Ureter (tissue), 1 donor: ENCODE data around the gene VSIG4. TPM values are rescaled to one million over a fixed set of nuclear protein-coding genes. Genes with fewer than 3 reads are reported as not detected.
"Not testable (repeated sequence)": the region's sequence is repeated elsewhere in the genome, so short reads cannot be mapped to it uniquely, and the experiment has no call there.

Source experiments
- DNase-seq: peaks from one replicate; pipeline ENCODE4 v3.0.0-alpha.2; 2020; ENCODE audit warnings: low spot score
- total RNA-seq: library from RNA; stranded (reverse); gene quantifications from one replicate; pipeline ENCODE4 v1.2.4, GENCODE V29; 2023
- donor health status: DM: yes; HTN: yes; CAD: no.

The VSIG4 gene, protein sequence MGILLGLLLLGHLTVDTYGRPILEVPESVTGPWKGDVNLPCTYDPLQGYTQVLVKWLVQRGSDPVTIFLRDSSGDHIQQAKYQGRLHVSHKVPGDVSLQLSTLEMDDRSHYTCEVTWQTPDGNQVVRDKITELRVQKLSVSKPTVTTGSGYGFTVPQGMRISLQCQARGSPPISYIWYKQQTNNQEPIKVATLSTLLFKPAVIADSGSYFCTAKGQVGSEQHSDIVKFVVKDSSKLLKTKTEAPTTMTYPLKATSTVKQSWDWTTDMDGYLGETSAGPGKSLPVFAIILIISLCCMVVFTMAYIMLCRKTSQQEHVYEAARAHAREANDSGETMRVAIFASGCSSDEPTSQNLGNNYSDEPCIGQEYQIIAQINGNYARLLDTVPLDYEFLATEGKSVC
- 23.4 TPM for total RNA-seq

DNA sequence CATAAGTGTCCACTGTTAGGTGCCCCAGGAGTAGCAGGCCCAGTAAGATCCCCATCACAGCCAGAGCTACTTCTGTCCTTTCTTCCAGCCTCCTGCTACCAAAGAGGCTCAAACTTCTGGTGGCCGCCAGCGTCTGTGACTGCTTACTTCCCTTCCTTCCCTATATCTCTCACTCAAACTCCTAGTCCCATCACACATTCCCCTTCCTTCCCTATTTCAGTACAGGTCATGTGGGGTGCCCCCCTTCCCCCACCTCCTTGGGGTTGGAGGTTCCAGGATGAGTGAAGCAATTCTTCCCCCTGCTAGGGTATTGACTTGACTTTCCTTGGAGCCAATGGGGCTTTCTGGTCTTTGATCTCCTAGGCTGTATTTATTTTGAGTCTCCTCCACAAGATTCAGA, at the start of gene VSIG4:
TSS of gene VSIG4 (minus strand) at position 137 of the 400 bp plus-strand sequence. CDS start at position 55, 82 bp downstream.
- DNase-seq = no peak

DNA sequence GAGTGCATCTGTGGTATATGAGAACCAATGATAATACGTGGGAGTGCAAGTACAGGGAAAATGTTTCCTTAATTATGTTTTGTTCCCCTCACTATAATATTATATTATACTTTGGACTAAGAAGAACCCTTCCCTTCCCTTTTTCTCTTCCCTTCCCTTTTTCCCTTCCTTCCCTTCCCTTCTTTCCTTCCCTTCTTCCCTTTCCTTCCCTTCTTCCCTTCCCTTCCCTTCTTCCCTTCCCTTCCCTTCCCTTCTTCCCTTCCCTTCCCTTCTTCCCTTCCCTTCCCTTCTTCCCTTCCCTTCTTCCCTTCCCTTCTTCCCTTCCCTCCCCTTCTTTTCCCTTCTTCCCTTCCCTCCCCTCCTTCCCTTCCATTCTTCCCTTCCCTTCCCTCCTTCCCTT, 36.9 kb upstream of the VSIG4 start:
- no peak for DNase-seq

DNA sequence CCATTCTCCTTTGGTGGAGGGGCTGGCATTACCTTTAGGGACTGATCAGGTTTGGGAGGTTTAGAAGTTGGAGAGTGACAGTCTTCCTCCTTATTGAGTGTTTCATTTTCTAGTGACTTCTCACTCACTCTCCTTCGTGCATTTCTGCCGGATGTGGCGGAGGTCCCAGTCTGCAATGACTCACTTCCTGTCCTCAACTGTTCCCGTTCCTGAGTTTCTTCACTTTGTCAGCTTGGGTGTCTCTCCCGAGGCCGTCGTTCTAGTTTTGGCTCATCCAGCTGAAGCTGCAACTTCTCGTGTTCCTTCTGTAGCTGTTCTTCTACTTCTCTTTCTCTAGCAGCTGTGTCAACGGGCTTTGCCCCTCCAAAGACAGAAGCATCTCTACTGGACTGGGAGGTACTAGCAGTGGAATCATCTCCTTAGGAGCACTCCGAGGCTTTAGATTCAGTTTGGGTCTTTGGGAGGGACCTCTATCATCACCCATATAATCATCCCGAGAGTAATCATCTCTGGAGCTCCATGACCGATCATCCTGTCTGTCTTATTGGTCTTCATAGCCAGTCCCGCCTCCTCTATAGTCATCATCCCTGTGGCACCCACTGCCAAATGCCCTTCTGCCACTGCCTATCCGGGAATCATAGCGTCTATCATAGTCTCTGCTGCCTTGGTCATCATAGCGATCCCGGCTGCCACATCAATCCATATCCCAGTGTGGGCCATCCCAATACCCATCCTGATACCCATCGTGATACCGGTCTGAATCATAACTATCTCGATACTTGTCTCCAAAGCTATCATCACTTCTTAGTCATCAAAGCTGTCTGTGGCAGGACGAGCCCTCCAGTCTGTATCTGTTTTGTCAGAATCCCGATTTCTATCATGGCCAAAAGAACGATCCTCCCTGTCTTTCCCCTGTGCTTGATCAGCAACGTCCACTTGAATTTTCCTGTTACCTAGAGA, 35.3 kb upstream of the VSIG4 start:
- no peak for DNase-seq

DNA sequence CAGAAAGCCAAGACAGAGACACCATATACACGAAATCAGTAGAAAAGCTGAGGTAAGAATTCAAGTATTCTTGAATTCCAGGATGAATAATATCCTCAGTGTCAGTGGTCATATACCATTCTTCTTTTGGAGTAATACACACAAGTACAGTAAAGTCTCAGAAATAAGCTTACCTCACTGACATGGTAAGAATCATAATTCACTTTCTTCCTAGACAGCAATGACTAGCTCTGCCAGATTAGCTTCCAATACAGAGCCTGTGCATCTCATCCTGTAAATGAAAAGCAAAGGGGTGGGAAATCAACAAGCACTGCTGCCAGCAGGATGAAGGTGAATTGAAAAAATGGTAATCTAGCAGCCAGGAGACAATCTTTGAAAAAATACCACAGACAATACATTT, 31.2 kb upstream of the VSIG4 start:
- DNase-seq = no peak

DNA sequence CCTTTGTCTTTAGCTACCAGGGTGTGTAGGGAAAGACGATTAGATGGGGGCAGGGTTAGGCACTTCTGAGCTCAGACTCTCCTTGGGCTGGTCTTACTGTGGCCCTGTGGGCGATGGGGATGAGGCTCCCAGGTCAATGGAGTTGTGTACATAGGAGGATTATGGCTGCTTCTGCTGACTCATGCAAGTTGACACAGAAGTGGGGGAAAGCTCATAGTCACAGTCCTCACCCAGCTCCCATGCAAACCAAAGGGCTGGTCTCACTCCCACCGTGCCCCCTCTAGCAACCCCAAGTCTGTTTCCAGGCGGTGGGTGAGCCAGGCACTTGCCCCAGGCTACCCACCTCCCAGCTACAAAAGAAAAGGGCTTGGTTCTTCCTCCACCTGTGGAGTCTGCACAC, 24.4 kb upstream of the VSIG4 start:
- no peak for DNase-seq

DNA sequence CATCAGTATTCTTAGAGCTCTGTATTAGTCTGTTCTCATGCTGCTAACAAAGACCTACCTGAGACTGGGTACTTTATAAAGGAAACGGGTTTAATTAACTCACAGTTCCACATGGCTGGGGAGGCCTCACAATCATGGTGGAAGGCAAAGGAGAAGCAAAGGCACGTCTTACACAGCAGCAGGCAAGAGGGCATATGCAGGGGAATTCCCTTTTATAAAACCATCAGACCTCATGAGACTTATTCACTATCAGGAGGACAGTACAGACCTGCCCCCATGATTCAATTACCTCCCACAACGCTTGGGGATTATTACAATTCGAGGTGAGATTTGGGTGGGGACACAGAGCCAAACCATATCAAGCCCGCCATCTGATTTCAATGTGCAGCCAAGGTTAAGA, 17.1 kb upstream of the VSIG4 start:
- not testable (repeated sequence) for DNase-seq

DNA sequence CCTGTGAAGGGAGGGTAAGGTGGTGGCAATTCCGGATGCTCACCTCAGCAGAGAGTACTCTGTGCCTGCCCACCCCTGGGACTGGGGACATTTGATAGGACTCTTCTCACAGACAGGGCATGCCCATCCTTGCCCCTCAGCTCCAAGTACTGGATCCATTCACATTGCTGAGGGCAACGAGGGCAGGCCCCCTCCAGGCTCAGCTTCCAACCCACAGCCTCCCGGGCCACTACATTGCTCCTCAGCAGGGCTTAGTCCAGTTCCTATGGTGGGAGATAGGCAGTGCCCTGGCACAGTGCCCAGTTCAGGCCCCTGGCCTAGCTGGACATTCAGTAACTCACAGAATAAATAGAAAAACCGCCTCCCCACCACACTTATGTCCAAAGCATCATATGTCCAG, 15.1 kb upstream of the VSIG4 start:
- DNase-seq = no peak

DNA sequence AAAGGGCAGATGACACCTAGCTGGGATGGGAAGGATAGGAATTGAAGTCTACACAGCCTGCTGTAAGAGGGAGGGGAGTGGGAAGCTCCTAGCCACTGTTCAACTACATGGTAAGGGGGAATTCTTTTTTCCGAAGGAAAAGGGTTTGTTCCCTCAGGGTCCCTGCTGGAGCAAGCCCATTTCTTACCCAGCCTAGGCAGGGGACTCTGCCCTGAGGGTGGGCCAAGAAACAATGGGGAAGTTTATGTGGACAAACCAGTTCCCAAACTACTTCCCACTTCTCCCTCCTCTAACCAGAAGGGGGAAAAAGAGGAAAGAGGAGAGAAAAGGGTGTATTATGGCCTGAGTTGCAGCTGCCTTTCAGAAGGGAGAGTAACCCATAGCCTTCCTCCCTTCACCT, 13.5 kb upstream of the VSIG4 start:
- DNase-seq = no peak

DNA sequence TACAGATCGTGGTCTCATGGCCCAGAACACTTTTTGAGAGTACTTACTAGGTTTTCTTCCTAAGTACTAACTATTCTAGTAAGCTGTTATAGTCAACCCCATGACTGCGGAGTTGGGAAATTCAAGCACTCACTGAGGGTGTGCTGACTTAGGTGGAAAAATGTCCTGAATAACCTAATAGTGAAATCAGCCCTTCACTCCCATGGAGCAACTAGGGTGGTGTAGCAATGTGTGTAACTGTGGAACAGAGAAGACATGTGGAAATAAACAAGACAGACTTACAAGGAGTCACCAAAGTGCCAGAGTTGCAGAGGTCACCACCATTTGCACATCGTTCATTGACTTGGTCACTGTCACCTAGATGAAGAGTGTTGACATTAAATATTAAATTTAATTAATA, 12.1 kb upstream of the VSIG4 start:
- DNase-seq = no peak

DNA sequence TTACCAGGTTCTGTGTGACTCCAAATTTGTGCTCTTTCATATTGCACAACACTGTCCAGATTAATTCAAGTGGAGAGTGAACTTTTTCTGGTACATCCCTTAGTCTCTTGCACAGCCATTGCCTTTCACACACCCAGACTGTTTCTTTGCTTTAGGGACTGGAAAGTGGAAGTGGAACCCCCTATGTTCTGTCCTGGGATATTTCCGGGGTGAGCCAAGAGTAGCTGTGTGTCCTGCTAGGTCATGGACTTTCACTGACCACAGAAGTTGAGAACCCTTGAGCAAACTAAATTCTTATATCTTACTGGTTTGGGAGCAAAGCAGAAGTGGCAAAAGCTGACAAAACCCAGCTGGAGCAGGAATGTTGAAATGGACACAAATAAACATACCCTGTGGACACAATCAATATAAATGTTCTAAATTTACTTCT, 10.3 kb upstream of the VSIG4 start:
- DNase-seq = no peak

DNA sequence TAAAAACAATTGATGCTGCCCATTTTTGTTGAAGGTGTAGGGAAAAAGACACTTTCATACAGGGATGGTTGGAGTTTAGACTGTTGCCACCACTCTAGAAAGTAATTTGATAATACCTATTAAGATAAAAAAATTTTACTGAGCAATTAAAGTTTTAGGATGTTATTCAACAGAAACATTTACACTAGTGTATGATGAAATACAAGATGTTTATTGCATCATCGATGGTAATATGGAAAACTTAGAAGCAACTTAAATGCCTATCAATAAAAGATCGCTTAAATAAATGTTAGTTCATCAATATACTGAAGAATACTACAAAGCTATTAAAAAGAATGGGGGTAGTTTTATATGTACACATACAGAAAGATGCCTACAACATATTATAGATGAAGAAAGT, 9.2 kb upstream of the VSIG4 start:
- no peak for DNase-seq

DNA sequence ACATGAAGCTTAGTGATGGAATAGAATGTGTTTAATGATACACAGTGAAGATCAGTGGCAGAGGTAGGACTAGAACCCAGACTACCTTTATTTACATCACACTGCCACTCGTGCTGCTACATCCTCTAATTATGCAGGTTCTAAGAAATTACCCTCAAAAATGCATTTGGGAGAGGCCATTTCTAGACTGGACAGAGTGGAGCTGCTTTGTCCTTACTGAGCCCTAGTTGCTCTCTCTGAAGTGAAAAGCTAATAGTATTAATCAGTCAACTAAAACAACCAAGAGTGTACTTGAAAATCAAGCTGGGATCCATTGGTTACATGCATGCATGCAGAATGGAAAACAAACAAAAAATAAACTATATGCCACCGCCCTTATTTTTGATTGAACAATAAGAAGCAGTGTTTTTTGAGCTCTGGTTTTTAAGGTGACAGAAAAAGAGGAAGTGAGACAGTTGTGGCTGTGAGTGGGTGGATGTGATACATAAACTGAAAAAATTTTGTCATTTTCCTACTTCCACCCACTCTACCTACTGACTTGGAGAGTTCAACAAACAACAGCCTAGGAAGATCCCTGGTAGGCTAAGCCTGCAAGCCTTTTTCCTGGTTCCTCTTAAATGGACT, 6.8 kb upstream of the VSIG4 start:
- DNase-seq = no peak

DNA sequence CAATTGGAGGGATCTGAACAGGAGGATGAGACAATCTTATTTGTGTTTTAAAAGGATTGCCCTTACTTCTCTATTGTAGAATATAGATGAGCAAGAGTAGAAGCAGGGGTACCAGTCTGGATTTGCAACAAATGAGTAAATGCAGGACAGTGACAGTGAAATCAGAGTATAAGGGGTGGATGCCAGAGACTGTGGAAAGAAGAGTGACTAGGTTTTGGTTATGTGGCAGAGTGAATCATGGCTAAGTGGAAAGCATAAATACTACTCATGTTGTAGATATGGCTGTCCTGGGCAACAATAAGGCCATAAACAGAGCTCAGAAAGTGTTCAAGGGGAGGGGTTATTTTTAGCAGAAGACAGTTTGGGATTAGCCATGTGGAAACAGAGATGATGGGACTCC, 6.0 kb upstream of the VSIG4 start:
- DNase-seq = no peak

DNA sequence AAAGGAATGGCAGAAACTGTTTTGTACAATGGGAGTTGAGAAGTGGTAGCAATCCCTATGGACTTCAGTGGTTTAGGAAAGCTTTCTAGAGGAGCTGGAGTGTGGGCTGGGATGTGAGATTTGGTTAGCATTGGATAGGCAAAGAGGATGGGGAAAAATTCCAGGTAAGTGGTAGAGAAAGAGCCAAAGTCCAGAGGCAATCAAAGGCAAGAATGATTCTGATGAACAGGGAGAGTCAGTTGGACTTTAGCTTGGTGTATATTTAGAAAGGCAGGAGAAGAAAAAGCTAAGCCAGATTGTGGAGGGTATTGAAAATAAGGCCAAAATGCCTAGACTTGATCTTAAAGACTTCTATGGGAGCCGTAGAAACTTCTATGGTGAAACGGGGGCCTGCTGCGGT, 3.7 kb upstream of the VSIG4 start:
- no peak for DNase-seq

DNA sequence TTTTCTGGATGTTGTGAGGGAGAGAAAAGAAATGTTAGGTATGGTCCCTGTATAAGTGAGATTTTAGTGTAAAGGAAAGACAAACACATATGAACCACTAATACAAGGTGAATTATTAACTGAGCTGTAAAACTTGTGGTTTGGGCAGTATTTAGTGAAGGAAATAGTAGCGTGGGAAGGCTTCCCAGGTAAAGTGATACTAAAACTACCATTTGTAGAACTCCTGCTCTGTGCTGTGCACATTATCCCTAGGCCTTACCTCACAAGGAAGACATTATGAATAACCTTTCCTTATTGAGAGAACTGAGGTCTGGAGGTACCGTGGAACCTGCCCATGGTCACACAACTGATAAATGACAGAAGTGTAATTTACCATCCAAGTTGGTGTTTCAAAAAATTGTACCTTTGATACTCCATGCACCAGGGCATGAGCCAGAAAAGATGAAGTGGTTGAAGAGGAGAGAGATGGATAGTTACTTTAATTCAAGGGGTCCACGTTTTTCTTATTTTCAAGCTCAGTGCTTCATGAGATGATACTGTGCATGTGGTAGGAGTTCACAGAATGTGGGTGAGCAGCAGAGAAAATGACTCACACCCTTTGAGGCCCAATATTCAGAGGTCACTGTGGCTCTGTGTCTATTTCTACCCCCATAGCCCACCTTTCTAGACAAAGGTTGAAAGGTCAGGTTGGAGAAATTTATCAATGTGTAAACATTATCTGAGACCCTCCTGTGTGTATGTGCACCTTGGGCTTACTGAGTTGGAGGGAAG, 2.6 kb upstream of the VSIG4 start:
- no peak for DNase-seq

DNA sequence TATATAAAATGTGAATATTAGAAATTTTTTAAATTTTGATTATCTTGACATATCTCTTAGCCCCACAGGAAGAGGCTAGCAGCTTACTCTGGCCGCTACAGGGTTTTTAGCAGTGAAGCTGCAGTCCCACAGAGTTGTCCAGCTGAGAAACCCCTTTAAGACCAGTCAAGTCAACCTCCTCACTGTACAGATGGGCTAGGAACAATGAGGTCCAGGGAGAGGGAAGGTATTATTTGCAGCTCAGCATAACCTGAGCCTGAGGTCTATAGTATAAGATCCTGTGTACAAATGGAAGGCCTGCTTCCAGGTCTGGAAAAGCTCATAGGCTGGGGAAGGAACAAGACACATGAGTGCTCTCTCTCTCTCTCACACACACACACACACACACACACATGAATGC, 1.8 kb downstream of the VSIG4 start:
- no peak for DNase-seq

DNA sequence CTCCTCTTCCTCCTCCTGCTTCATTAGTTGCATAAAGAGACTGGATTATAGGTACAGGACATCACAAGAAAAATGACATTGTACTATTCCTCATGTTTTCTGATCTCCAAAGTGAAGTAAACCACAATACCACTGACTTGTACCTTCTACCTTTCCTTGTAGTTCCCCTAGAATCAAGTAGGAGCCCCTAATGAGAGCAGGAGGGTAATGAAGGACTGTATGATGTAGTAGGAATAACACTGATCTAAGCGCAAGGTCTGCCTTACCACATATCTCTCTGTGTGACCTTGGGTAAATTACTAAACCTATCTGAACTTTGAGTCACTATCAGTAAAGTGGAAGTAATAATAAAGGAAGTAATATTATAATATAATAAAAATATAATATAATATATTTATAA, 3.6 kb downstream of the VSIG4 start:
- no peak for DNase-seq

DNA sequence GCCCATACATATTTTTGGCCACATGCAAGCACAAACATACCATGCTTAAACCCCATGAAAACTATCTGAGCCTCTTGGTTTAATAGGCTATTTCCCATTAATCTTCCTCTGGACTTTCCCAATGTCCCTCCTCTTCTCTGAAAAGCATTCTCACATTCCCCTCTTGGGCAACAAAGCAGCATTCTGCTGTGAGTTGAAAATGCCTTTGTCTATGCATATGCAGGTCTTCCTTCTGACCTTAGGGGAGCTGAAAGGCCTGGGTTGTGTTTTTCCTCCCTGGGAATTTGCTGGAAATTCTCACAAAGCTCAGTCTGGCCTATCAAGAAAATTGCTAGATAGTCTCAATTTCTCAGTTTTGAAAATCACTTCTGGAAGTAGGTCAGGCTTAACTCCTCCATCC, 4.2 kb downstream of the VSIG4 start:
- DNase-seq = no peak

DNA sequence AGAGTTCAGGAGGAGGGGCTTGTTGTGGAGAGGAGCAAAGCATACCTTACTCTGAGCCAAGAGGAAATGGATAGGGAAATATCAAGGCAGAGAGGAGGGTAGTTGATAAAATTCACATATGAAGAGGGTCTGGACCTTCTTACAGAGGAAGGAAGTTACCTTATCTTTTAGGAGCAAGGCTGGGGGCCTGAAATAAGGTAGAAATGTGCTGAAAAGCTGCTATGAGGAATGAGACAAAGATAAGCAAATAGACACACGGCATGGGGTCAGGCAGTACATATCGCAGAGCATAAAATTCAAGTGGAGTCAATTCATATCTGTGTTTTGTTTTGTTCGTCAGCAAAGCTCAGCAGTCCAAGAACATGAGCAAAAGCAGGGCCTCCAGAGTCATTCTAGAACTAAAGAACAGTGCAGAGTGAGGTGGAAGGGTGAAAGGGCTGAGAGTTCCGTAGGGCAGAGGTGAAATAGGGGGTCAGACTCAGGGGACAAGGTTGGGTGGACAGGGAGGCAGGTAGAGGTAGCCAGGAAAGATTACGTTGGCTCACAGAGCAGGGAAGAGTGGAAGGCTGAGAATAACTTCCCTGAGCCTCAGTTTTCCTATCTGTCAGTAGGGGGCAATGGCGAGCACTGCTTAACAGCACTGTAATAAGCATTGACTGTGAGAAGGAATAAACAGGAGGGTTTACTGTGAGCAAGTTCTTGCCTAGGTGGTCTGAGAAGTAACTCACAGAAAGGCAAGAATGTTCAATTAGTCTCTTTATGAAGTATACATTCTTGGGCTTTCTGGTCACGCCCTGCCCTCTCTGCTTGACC, 9.2 kb downstream of the VSIG4 start:
- no peak for DNase-seq

DNA sequence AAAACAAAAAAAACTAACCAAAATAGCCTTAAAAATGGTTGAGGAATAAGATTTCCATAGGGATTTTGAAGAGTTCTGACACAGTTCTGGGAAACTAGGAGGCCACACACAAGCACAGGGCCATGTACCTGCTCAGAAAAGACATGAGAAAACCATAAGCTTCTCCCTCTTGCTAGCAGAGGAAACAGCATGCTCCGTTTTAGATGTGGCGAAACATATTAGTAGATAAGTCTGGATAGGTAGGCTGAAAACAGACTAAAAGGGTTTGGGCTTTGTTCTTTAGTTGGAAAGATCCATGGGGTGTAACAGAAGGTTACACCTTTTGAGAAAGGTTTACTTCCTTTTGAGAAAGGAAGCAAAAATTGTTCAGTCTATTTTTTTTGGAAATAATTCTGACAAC, 10.9 kb downstream of the VSIG4 start:
- DNase-seq = no peak

DNA sequence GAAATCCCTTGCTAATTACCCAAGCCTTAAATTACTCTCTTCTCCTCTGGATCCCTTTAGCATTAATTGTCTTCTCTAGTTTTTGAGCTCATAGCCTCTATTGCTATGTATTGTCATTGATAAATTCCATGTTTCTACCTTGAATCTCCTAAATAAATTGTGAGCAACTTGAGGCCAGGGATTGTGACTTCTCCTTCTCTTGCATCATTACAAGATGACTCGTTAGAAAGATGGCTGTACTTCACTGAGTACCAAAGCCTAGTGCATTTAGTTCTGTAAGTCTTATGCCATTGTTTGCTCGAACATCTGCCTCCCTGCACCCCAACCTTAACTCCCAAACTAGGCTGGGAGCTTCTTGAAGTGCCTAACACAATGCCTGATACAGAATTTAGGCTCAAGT, 15.3 kb downstream of the VSIG4 start:
- DNase-seq = no peak
